Measurements from ENCODE around the gene PCDH11Y.
"Not testable (repeated sequence)": the region's sequence is repeated elsewhere in the genome, so short reads cannot be mapped to it uniquely, and the experiment has no call there.

DNA sequence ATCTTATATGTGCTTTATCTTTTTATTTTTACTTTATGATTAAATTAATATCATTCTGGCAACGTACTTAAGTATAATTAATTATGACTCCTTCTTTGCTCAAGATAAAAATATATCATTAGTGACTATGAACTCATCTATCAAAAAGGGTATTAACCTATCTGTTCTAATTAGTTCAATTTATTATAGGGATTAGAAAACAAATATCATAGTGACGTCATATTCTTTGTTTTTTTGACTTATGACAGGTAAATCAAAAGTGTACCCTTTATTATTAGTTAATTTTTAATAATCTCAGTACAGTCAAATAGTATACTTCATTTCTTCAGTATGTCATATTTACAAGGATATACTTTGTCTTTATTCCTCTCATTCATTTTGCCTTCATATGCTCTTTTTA is 638.5 kb downstream of the PCDH11Y start:
- TF ChIP-seq, protein P1, sequence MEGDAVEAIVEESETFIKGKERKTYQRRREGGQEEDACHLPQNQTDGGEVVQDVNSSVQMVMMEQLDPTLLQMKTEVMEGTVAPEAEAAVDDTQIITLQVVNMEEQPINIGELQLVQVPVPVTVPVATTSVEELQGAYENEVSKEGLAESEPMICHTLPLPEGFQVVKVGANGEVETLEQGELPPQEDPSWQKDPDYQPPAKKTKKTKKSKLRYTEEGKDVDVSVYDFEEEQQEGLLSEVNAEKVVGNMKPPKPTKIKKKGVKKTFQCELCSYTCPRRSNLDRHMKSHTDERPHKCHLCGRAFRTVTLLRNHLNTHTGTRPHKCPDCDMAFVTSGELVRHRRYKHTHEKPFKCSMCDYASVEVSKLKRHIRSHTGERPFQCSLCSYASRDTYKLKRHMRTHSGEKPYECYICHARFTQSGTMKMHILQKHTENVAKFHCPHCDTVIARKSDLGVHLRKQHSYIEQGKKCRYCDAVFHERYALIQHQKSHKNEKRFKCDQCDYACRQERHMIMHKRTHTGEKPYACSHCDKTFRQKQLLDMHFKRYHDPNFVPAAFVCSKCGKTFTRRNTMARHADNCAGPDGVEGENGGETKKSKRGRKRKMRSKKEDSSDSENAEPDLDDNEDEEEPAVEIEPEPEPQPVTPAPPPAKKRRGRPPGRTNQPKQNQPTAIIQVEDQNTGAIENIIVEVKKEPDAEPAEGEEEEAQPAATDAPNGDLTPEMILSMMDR (conservative IDR thresholded peaks at IDR 0.05; ENCODE audit: low read depth, low read length): not testable (repeated sequence)
- TF ChIP-seq EZH2 (IDR thresholded peaks at IDR 0.05; ENCODE audit: low read length, unreplicated experiment): not testable (repeated sequence)
